ENCODE measurements around the gene ANKRD33B. TPM values are rescaled to one million over a fixed set of nuclear protein-coding genes. Genes with fewer than 3 reads are reported as not detected.

The ANKRD33B gene
- total and polyA plus RNA-seq, 9 of the 15 experiments (the other 6 are each of a cell fraction or from before 2014, with no cell fraction given) = 0.10 to 1.7 (median 0.40) TPM

- TF ChIP-seq, protein P1, sequence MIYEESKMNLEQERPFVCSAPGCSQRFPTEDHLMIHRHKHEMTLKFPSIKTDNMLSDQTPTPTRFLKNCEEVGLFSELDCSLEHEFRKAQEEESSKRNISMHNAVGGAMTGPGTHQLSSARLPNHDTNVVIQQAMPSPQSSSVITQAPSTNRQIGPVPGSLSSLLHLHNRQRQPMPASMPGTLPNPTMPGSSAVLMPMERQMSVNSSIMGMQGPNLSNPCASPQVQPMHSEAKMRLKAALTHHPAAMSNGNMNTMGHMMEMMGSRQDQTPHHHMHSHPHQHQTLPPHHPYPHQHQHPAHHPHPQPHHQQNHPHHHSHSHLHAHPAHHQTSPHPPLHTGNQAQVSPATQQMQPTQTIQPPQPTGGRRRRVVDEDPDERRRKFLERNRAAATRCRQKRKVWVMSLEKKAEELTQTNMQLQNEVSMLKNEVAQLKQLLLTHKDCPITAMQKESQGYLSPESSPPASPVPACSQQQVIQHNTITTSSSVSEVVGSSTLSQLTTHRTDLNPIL (CRISPR knock-in tag; IDR thresholded peaks at IDR 0.05) = no peak
- TF ChIP-seq TBL1XR1 (IDR thresholded peaks at IDR 0.05; ENCODE audit: low read length in 2 of 2) = peak in 1 of 2 experiments; percentile 38; a peak in 1 of 4 replicates
- TF ChIP-seq ZNF785 (CRISPR knock-in tag; IDR thresholded peaks at IDR 0.05) = no peak
- no peak for TF ChIP-seq BACH1 (tag; IDR thresholded peaks at IDR 0.05)
- TF ChIP-seq DNMT1 (IDR thresholded peaks at IDR 0.05) = no peak
- no peak for TF ChIP-seq FOSL1 (tag; conservative IDR thresholded peaks at IDR 0.05)
- TF ChIP-seq MIER1 (IDR thresholded peaks at IDR 0.05; ENCODE audit: low read depth) = peak; percentile 39; the same call in 1 of the 2 replicates
- TF ChIP-seq, protein P2, sequence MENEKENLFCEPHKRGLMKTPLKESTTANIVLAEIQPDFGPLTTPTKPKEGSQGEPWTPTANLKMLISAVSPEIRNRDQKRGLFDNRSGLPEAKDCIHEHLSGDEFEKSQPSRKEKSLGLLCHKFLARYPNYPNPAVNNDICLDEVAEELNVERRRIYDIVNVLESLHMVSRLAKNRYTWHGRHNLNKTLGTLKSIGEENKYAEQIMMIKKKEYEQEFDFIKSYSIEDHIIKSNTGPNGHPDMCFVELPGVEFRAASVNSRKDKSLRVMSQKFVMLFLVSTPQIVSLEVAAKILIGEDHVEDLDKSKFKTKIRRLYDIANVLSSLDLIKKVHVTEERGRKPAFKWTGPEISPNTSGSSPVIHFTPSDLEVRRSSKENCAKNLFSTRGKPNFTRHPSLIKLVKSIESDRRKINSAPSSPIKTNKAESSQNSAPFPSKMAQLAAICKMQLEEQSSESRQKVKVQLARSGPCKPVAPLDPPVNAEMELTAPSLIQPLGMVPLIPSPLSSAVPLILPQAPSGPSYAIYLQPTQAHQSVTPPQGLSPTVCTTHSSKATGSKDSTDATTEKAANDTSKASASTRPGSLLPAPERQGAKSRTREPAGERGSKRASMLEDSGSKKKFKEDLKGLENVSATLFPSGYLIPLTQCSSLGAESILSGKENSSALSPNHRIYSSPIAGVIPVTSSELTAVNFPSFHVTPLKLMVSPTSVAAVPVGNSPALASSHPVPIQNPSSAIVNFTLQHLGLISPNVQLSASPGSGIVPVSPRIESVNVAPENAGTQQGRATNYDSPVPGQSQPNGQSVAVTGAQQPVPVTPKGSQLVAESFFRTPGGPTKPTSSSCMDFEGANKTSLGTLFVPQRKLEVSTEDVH (IDR thresholded peaks at IDR 0.05; ENCODE audit: low read depth, partially characterized antibody) = no peak
- TF ChIP-seq ZNF780A (CRISPR knock-in tag; IDR thresholded peaks at IDR 0.05) = no peak
- TF ChIP-seq KDM2B (CRISPR knock-in tag; IDR thresholded peaks at IDR 0.05) = no peak
- TF ChIP-seq RBM39 (optimal IDR thresholded peaks at IDR 0.05; ENCODE audit: low read depth, low read length) = no peak
- TF ChIP-seq TAL1 (IDR thresholded peaks at IDR 0.05) = peak; percentile 55; the same call in 1 of the 2 replicates
- TF ChIP-seq ARID4B (CRISPR knock-in tag; IDR thresholded peaks at IDR 0.05) = no peak
- peak; percentile 76; the same call in 1 of the 2 replicates for TF ChIP-seq TCF7 (IDR thresholded peaks at IDR 0.05; ENCODE audit: borderline replicate concordance)
- TF ChIP-seq, protein P3, sequence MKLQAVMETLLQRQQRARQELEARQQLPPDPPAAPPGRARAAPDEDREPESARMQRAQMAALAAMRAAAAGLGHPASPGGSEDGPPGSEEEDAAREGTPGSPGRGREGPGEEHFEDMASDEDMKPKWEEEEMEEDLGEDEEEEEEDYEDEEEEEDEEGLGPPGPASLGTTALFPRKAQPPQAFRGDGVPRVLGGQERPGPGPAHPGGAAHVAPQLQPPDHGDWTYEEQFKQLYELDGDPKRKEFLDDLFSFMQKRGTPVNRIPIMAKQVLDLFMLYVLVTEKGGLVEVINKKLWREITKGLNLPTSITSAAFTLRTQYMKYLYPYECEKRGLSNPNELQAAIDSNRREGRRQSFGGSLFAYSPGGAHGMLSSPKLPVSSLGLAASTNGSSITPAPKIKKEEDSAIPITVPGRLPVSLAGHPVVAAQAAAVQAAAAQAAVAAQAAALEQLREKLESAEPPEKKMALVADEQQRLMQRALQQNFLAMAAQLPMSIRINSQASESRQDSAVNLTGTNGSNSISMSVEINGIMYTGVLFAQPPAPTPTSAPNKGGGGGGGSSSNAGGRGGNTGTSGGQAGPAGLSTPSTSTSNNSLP (IDR thresholded peaks at IDR 0.05; ENCODE audit: borderline replicate concordance, low read depth, low read length) = peak; percentile 34; the same call in 1 of the 2 replicates
- peak; percentile 68; the same call in 1 of the 2 replicates for TF ChIP-seq PHF21A (IDR thresholded peaks at IDR 0.05; ENCODE audit: borderline replicate concordance, low read depth)
- no peak for TF ChIP-seq RFX5 (IDR thresholded peaks at IDR 0.05; ENCODE audit: low read depth, low read length)
- no peak; the same call in 1 of the 2 replicates for TF ChIP-seq SMARCA5 (IDR thresholded peaks at IDR 0.05)
- TF ChIP-seq CBFA2T2 (conservative IDR thresholded peaks at IDR 0.05) = peak; percentile 90
- no peak for TF ChIP-seq DPF2 (IDR thresholded peaks at IDR 0.05)
These were observed 138.3 kb downstream of the ANKRD33B start (continued) for GRCh38 chr5:10702040-10702629.

Data from K562 (cell line).